Stimulated activated CD4-positive, alpha-beta T cell treated with anti-CD3 and anti-CD28 coated beads, TNF-alpha, amount 100 ng/mL, for 48 hours (primary cell): Measurements from ENCODE around the gene C2.
"Not testable (repeated sequence)": the region's sequence is repeated elsewhere in the genome, so short reads cannot be mapped to it uniquely, and the experiment has no call there.

ENCODE experiments used
- DNase-seq, 3 donors: peaks; one replicate each; pipeline ENCODE4 v3.0.0-alpha.2; 2020; ENCODE audit warnings: low read depth in 3 of 3

C2 gene

GRCh38 chr6:31956796-31957195 lies 29.3 kb downstream of the C2 start:
- DNase-seq = no peak

GRCh38 chr6:31958412-31958740 lies 30.9 kb downstream of the C2 start:
- no peak for DNase-seq

GRCh38 chr6:31958741-31959739 lies 31.5 kb downstream of the C2 start, which contains the start of the genes NELFE and SKIC2:
Gene NELFE, minus strand, starts transcription at chr6:31958971. Its CDS starts 525 bp downstream, at chr6:31958446.
Gene SKIC2, plus strand, starts transcription at chr6:31959175. Its CDS starts 18 bp downstream, at chr6:31959193.
- peak; percentile 95 to 98 (median 96) for DNase-seq

GRCh38 chr6:31961616-31962015 lies 34.1 kb downstream of the C2 start:
- DNase-seq = no peak

- no peak for DNase-seq
Measured at GRCh38 chr6:31963921-31964320, 36.4 kb downstream of the C2 start.

GRCh38 chr6:31965700-31966099 lies 38.2 kb downstream of the C2 start:
- no peak for DNase-seq

- DNase-seq = no peak
Measured at GRCh38 chr6:31966506-31966905, 39.0 kb downstream of the C2 start.

- DNase-seq = no peak
Measured at GRCh38 chr6:31966997-31967925, 39.7 kb downstream of the C2 start.

- DNase-seq = no peak
Measured at GRCh38 chr6:31967926-31968320, 40.4 kb downstream of the C2 start.

- no peak for DNase-seq
Measured at GRCh38 chr6:31968326-31968725, 40.8 kb downstream of the C2 start.

GRCh38 chr6:31968791-31969711 lies 41.5 kb downstream of the C2 start:
- DNase-seq = no peak

- DNase-seq = no peak
Measured at GRCh38 chr6:31969712-31970603, 42.4 kb downstream of the C2 start.

- no peak for DNase-seq
Measured at GRCh38 chr6:31970604-31971271, 43.2 kb downstream of the C2 start.

- DNase-seq = no peak
Measured at GRCh38 chr6:31971279-31971992, 43.9 kb downstream of the C2 start.

GRCh38 chr6:31971993-31972708 lies 44.6 kb downstream of the C2 start, which contains the start of gene DXO:
Gene DXO, minus strand, starts transcription at chr6:31972138. Its CDS starts 463 bp downstream, at chr6:31971675.
- DNase-seq = peak; percentile 97 to 98 (median 97)

- no peak for DNase-seq
Measured at GRCh38 chr6:31972709-31973350, 45.3 kb downstream of the C2 start.

- DNase-seq = not testable (repeated sequence)
Measured at GRCh38 chr6:31976065-31976464, 48.5 kb downstream of the C2 start.
